Rectal smooth muscle tissue (tissue), 1 donor: ENCODE measurements around the gene ATAD2B.

Experiments
- H3K27ac ChIP-seq: one replicate; pipeline ENCODE4 v1.7.0; 2013; ENCODE audit warnings: low read depth, low read length, inconsistent platforms
- H3K27me3 ChIP-seq: one replicate; pipeline ENCODE4 v1.7.0; 2013; ENCODE audit warnings: low read length; ENCODE audit not compliant: control insufficient read depth, insufficient read depth
- H3K36me3 ChIP-seq: one replicate; pipeline ENCODE4 v1.7.0; 2013; ENCODE audit warnings: low read length; ENCODE audit not compliant: control insufficient read depth, insufficient read depth
- H3K4me1 ChIP-seq: one replicate; pipeline ENCODE4 v1.7.0; 2013; ENCODE audit warnings: low read length; ENCODE audit not compliant: control insufficient read depth, insufficient read depth
- H3K4me3 ChIP-seq: one replicate; pipeline ENCODE4 v1.7.0; 2013; ENCODE audit warnings: low read length
- H3K9ac ChIP-seq: one replicate; pipeline ENCODE4 v1.7.0; 2013; ENCODE audit warnings: low read length

Gene ATAD2B

GRCh38 chr2:23844905-23845304, 82.0 kb downstream of the ATAD2B start:
- no peaks in the 10 kb centered on the region for H3K4me1 ChIP-seq
- no peak overlapping the region for H3K9ac ChIP-seq
- no peaks in the 10 kb centered on the region for H3K36me3 ChIP-seq
- H3K4me3 ChIP-seq = no peak overlapping the region
- H3K27ac ChIP-seq = no peak overlapping the region
- H3K27me3 ChIP-seq = no peaks in the 10 kb centered on the region

DNA sequence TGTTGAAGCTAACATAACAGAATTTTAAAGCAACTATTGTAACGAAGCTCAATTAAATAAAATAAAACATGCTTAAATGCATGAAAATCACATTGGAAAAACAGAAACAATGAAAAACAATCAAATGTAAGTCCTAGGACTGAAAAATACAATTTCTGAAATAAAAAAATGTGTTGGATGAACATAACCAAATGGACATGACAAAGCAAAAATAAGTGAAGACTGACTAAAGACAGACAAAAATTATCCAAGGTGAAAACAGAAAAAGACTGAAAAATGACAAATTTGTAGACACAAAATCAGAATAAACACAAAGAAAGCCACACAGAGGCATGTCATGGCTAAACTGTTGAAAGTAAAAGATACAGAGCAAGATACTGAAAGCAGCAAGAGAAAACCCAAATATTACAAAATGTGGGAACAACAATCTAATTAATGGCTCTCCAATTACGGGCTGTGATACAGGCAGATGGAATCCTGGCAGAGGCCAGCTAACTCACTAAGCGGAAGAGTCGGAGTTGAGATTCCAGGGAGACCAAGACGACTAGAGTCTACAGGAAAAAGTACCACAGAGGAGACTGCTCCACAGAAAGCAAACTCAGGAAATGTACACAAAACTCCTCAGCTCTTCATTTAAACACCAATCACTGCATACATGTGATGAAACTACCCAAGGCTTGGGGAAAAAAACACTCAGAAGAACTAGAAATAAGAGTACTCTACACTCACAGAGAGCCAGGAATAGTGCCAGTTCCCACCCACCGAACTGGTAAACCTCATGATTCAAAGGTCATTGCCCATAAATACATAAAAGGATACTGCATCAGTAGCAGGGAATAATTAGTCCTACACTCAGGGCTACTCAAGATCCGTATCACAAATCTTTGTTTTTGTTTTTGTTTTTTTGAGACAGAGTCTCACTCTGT, 83.6 kb downstream of the ATAD2B start:
- H3K36me3 ChIP-seq = no peaks in the 10 kb centered on the region
- H3K27ac ChIP-seq = no peak overlapping the region
- no peaks in the 10 kb centered on the region for H3K4me1 ChIP-seq
- no peak overlapping the region for H3K4me3 ChIP-seq
- H3K27me3 ChIP-seq = no peaks in the 10 kb centered on the region
- no peak overlapping the region for H3K9ac ChIP-seq

DNA sequence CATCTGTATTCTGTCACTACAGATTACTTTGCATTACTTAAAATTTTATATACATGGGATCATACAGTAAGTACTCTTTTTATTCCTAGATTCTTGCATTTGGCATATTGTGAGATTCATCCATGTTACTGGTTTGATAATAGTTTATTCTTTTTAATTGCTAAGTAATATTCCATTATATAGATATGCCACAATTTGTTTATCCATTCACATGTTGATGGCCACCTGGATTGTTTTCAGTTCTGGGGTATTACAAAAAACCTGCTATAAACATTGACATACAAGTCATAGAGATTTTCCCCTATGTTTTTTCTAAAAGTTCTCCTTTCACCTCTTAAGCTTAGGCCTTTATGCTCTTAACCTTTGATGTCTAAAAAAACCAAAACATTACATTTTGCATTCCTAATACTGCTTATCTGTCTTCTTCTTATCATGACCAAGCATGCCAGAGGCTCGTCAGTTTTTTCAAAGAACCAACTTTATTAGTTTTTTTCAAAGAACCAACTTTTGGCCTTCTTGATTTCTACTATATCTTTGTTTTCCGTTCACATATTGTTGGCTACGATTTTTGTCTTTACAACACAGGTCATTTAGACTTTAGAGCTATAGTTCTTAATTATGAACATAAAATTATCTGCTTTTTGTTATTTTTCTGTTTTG, 86.9 kb downstream of the ATAD2B start:
- no peak overlapping the region for H3K9ac ChIP-seq
- no peaks in the 10 kb centered on the region for H3K4me1 ChIP-seq
- no peaks in the 10 kb centered on the region for H3K36me3 ChIP-seq
- no peak overlapping the region for H3K4me3 ChIP-seq
- H3K27ac ChIP-seq = no peak overlapping the region
- H3K27me3 ChIP-seq = no peaks in the 10 kb centered on the region

GRCh38 chr2:23838996-23839395, 87.9 kb downstream of the ATAD2B start:
- Histone ChIP-seq H3K36me3 (no peaks in the 10 kb centered on the region), H3K27ac (no peak overlapping the region), H3K9ac (no peak overlapping the region), H3K4me3 (no peak overlapping the region), H3K27me3 (no peaks in the 10 kb centered on the region), H3K4me1 (no peaks in the 10 kb centered on the region)

DNA sequence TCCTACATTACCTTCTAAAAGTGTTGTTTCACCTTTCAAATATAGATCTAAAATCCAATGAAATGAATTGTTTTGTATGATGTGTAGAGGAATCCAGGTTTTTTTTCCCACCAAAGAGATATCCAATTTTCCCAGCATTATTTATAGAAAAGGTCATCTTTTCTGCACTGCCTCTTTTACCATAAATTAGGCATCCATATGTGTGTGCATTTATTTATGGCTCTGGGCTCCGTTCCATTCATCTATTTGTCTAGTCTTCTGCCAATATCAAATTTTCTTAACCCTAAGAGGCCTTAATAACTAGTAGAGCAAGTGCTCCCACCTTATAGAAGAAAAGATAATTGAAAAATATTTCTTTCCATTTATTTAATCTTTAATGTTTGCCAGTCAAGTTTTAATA, 88.3 kb downstream of the ATAD2B start:
- H3K9ac ChIP-seq = no peak overlapping the region
- H3K27me3 ChIP-seq = no peaks in the 10 kb centered on the region
- H3K4me3 ChIP-seq = no peak overlapping the region
- no peaks in the 10 kb centered on the region for H3K4me1 ChIP-seq
- no peak overlapping the region for H3K27ac ChIP-seq
- H3K36me3 ChIP-seq = no peaks in the 10 kb centered on the region

GRCh38 chr2:23837871-23838270, 89.1 kb downstream of the ATAD2B start:
- no peaks in the 10 kb centered on the region for H3K4me1 ChIP-seq
- no peak overlapping the region for H3K9ac ChIP-seq
- H3K27ac ChIP-seq = no peak overlapping the region
- H3K36me3 ChIP-seq = no peaks in the 10 kb centered on the region
- no peaks in the 10 kb centered on the region for H3K27me3 ChIP-seq
- H3K4me3 ChIP-seq = no peak overlapping the region

GRCh38 chr2:23836971-23837565, 89.9 kb downstream of the ATAD2B start:
- no peaks in the 10 kb centered on the region for H3K36me3 ChIP-seq
- no peak overlapping the region for H3K27ac ChIP-seq
- no peak overlapping the region for H3K9ac ChIP-seq
- no peak overlapping the region for H3K4me3 ChIP-seq
- H3K4me1 ChIP-seq = no peaks in the 10 kb centered on the region
- no peaks in the 10 kb centered on the region for H3K27me3 ChIP-seq

DNA sequence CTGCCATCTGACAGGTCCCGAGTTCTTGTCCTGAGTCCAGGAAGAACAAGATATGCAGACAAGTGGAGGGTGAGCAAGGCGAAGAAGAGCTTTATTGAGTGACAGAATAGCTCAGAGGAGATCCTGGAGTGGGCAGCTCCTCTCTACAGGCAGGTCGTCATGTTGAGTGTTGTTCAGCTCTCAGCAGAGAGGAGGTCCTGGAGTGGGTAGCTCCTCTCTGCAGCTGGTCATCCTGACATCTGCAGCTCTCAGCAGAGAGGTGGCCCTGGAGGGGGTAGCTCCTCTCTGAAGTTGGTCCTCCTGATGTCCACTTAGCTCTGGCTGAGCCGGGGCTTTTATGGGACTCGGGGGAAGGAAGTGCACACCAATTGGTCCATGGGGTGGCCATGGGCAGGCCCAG, 90.4 kb downstream of the ATAD2B start:
- Histone ChIP-seq H3K27me3 (no peaks in the 10 kb centered on the region), H3K27ac (no peak overlapping the region), H3K4me3 (no peak overlapping the region), H3K9ac (no peak overlapping the region), H3K36me3 (no peaks in the 10 kb centered on the region), H3K4me1 (no peaks in the 10 kb centered on the region)

DNA sequence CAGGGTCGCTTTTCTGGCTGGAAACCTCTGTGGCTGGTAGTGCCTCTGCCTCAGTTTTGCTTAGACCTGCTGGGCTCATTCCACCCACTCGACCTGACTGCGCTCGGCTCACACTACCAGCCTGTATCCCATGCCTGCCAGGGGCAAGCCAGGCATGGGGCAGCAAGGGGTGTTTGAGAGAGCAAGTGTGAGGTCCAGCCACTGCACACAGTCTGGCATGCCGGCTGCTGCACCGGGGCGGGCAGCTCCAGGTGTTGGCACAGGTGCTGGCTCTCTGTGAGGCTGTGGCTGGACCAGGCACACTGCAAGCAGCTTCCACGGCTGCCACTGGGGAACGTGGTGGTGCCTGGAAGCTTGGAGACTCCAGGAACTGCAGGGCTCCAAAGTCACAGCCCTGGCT, 90.9 kb downstream of the ATAD2B start:
- Histone ChIP-seq H3K36me3 (no peaks in the 10 kb centered on the region), H3K9ac (no peak overlapping the region), H3K4me1 (no peaks in the 10 kb centered on the region), H3K27ac (no peak overlapping the region), H3K4me3 (no peak overlapping the region), H3K27me3 (no peaks in the 10 kb centered on the region)

- H3K4me3 ChIP-seq = no peak overlapping the region
- H3K9ac ChIP-seq = no peak overlapping the region
- H3K36me3 ChIP-seq = no peaks in the 10 kb centered on the region
- H3K27ac ChIP-seq = no peak overlapping the region
- no peaks in the 10 kb centered on the region for H3K27me3 ChIP-seq
- no peaks in the 10 kb centered on the region for H3K4me1 ChIP-seq
Observed at GRCh38 chr2:23835423-23835822, 91.5 kb downstream of the ATAD2B start.

GRCh38 chr2:23828986-23829385, 97.9 kb downstream of the ATAD2B start:
- no peaks in the 10 kb centered on the region for H3K36me3 ChIP-seq
- no peaks in the 10 kb centered on the region for H3K27me3 ChIP-seq
- H3K27ac ChIP-seq = no peak overlapping the region
- no peak overlapping the region for H3K9ac ChIP-seq
- no peak overlapping the region for H3K4me3 ChIP-seq
- H3K4me1 ChIP-seq = no peaks in the 10 kb centered on the region

- Histone ChIP-seq H3K27ac (no peak overlapping the region), H3K36me3 (no peaks in the 10 kb centered on the region), H3K4me1 (no peaks in the 10 kb centered on the region), H3K9ac (no peak overlapping the region), H3K4me3 (no peak overlapping the region), H3K27me3 (no peaks in the 10 kb centered on the region)
Observed at GRCh38 chr2:23828256-23828980, 98.5 kb downstream of the ATAD2B start.
